ENCODE data around the gene PDE7B.

- TF ChIP-seq CTCF (IDR thresholded peaks at IDR 0.05) (no peak), SIN3A (IDR thresholded peaks at IDR 0.05; ENCODE audit: borderline replicate concordance, insufficient read depth, low read depth, low read length) (no peak), POLR2AphosphoS5 (IDR thresholded peaks at IDR 0.05; ENCODE audit: low read depth, low read length) (no peak)
Observed at GRCh38 chr6:135830452-135830881, 21.0 kb upstream of the PDE7B start.

Data from Panc1 (cell line).